ENCODE data around the gene MAPK7. TPM values are rescaled to one million over a fixed set of nuclear protein-coding genes. Genes with fewer than 3 reads are reported as not detected.

The MAPK7 gene
- total and polyA plus RNA-seq, 2 donors (not counting 3 experiments of a cell fraction or from before 2014, with no cell fraction given): 16.8 to 30.7 TPM

DNA sequence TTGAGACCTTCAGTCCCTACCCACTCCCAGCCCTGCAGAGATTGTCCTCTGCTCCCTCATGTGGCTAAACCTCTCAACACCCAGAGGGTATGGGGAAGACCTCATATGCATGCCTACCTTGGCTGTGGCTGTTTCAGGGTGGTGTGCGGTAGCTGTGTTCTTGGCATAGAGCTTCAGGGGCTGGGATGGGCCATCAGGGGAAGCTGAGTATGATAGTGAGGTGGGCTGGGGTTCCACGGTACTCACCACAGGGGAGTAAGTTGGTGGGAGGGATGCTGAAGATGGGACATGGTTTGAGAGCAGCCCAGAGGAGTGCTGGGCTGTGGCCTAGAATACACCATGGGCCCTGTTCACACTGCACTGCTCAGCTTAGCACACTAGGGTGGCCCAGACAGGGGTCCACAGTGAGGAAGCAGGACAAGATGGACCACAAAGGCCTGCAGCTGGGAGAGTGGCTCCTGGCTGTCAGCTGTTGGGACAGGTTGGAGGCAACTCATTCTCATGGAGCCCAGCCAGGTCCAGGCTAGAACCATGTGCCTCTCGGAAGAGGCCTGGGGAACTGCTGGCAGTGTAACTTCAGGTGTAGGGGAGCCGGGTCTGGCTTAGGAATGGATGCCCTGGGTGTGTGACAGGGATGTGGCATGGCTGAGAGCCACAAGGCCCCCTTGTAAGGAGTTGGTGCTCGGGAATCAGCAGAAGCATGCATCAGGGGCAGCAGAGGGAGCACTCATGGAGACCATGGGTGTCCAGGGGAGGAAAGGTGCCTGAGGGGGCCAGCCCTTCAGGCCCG is 5.6 kb downstream of the MAPK7 start:
- no peaks in the 10 kb centered on the region for H4K20me1 ChIP-seq (replicated peaks; ENCODE audit: control insufficient read depth, extremely low read depth, insufficient read depth, low read length)
- H3K4me2 ChIP-seq (ENCODE audit: insufficient read depth, low read length): no peak overlapping the region
- H3K4me1 ChIP-seq (ENCODE audit: control insufficient read depth, extremely low read depth, insufficient read depth, low read length): peaks cover 7% of the 10 kb centered on the region
- POLR2A ChIA-PET: no interaction called here
- H3K9me1 ChIP-seq (replicated peaks; ENCODE audit: control insufficient read depth, extremely low read depth, insufficient read depth, low read length): no peaks in the 10 kb centered on the region
- DNase-seq (ENCODE audit: low read depth, low spot score): no peak
- no peak overlapping the region for H3K9ac ChIP-seq (replicated peaks; ENCODE audit: extremely low read depth, insufficient read depth, low read length)
- no peak overlapping the region for H2AFZ ChIP-seq (ENCODE audit: low read depth, low read length)
- peaks cover 13% of the 10 kb centered on the region for H3K79me2 ChIP-seq (ENCODE audit: control insufficient read depth, insufficient read depth, low read length)
- dilution Hi-C loops (cut with MboI; ENCODE audit: extremely low pct_ligation_motif_present, low sequenced_read_pairs): no loop called here
- no peaks in the 10 kb centered on the region for H3K9me3 ChIP-seq (replicated peaks; ENCODE audit: control insufficient read depth, insufficient read depth, low read length)
- H3K36me3 ChIP-seq (ENCODE audit: control insufficient read depth in 2 of 2, extremely low read depth in 1 of 2, insufficient read depth in 2 of 2, low read length in 2 of 2): peaks cover 13 to 32% of the 10 kb centered on the region in 2 experiments
- CTCF ChIA-PET: no interaction called here
- no peak overlapping the region for H3K27ac ChIP-seq (ENCODE audit: insufficient read depth, low read depth, low read length)
- no peak for FAIRE-seq
- no TSS peak for BruUV-seq (replicated peaks)
- no peak overlapping the region for H3K4me3 ChIP-seq (replicated peaks in 1 of 3; ENCODE audit: insufficient read depth in 1 of 3, low read depth in 1 of 3, low read length in 3 of 3)
- TF ChIP-seq GATA2 (IDR thresholded peaks at IDR 0.05; ENCODE audit: insufficient read depth, insufficient read length, low read depth, low read length): no peak
- TF ChIP-seq, protein P1, sequence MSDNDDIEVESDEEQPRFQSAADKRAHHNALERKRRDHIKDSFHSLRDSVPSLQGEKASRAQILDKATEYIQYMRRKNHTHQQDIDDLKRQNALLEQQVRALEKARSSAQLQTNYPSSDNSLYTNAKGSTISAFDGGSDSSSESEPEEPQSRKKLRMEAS (IDR thresholded peaks at IDR 0.05; ENCODE audit: insufficient read depth, insufficient read length): no peak
- TF ChIP-seq POLR2A (IDR thresholded peaks at IDR 0.05; ENCODE audit: low read depth, low read length): no peak
- TF ChIP-seq EZH2 (IDR thresholded peaks at IDR 0.05; ENCODE audit: borderline replicate concordance, low read depth, low read length, severe bottlenecking): no peak
- no peak for TF ChIP-seq MYC (IDR thresholded peaks at IDR 0.05; ENCODE audit: low read depth, low read length)
- TF ChIP-seq POLR2AphosphoS5 (IDR thresholded peaks at IDR 0.05; ENCODE audit: insufficient read depth, low read depth, low read length): no peak
- TF ChIP-seq JUN (IDR thresholded peaks at IDR 0.05; ENCODE audit: borderline replicate concordance, insufficient read depth, insufficient read length, low read depth): no peak
- TF ChIP-seq FOS (IDR thresholded peaks at IDR 0.05; ENCODE audit: borderline replicate concordance, insufficient read depth, low read length): no peak
- no peak for TF ChIP-seq CTCF (IDR thresholded peaks at IDR 0.05; ENCODE audit: extremely low read depth in 1 of 2, insufficient read depth in 1 of 2, low read depth in 1 of 2, low read length in 2 of 2)
- no peaks in the 10 kb centered on the region for H3K27me3 ChIP-seq (ENCODE audit: control insufficient read depth in 2 of 2, insufficient read depth in 2 of 2, low read length in 2 of 2)
- intact Hi-C loops (cut with micrococcal nuclease): no loop called here

All from endothelial cell of umbilical vein (primary cell).